HUES48 (cell line): ENCODE results near the gene CYP2B6.
"Not testable (repeated sequence)": the region's sequence is repeated elsewhere in the genome, so short reads cannot be mapped to it uniquely, and the experiment has no call there.

Experiments
- H3K27ac ChIP-seq: one replicate; pipeline ENCODE4 v1.7.0; 2013; ENCODE audit warnings: low read depth, low read length, inconsistent platforms
- H3K27me3 ChIP-seq: 2 replicates; pipeline ENCODE4 v1.6.1; 2013; ENCODE audit warnings: mild to moderate bottlenecking, low read length; ENCODE audit not compliant: control insufficient read depth, insufficient read depth
- H3K36me3 ChIP-seq: 2 replicates; pipeline ENCODE4 v1.6.1; 2013; ENCODE audit warnings: low read length; ENCODE audit not compliant: control insufficient read depth, insufficient read depth
- H3K4me1 ChIP-seq: 2 replicates; pipeline ENCODE4 v1.6.1; 2013; ENCODE audit warnings: mild to moderate bottlenecking, low read length; ENCODE audit not compliant: control insufficient read depth, insufficient read depth
- H3K4me3 ChIP-seq: 2 replicates; pipeline ENCODE4 v1.5.1; 2013; ENCODE audit warnings: mild to moderate bottlenecking, low read depth, low read length
- H3K9ac ChIP-seq: 2 replicates; pipeline ENCODE4 v1.6.1; 2013; ENCODE audit warnings: mild to moderate bottlenecking, low read depth, low read length, moderate library complexity
- H3K9me3 ChIP-seq: 2 replicates; pipeline ENCODE4 v1.6.1; 2013; ENCODE audit warnings: low read length; ENCODE audit not compliant: control insufficient read depth, insufficient read depth

CYP2B6 gene

DNA sequence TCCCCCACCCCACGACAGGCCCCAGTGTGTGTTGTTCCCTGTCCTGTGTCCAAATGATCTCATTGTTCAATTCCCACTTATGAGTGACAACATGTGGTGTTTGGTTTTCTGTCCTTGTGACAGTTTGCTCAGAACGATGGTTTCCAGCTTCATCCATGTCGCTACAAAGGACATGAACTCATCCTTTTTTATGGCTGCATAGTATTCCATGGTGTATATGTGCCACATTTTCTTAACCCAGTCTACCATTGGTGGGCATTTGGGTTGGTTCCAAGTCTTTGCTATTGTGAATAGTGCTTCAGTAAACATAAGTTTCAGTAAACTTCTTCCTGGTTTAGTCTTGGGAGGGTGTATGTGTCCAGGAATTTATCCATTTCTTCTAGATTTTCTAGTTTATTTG, 26.7 kb upstream of the CYP2B6 start:
- not testable (repeated sequence) for H3K4me1 ChIP-seq, H3K4me3 ChIP-seq, H3K27ac ChIP-seq, H3K27me3 ChIP-seq, H3K36me3 ChIP-seq, H3K9me3 ChIP-seq, H3K9ac ChIP-seq

DNA sequence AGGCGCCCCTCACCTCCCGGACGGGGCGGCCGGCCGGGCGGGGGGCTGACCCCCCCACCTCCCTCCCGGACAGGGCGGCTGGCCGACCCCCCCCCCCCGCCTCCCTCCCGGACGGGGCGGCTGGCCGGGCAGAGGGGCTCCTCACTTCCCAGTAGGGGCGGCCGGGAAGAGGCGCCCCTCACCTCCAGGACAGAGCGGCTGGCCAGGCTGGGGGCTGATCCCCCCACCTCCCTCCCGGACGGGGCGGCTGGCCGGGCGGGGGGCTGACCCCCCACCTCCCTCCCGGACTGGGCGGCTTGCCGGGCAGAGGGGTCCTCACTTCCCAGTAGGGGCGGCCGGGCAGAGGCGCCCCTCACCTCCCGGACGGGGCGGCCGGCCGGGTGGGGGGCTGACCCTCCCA, 25.7 kb upstream of the CYP2B6 start:
- not testable (repeated sequence) for H3K9ac ChIP-seq, H3K36me3 ChIP-seq, H3K27me3 ChIP-seq, H3K27ac ChIP-seq, H3K4me1 ChIP-seq, H3K4me3 ChIP-seq, H3K9me3 ChIP-seq

DNA sequence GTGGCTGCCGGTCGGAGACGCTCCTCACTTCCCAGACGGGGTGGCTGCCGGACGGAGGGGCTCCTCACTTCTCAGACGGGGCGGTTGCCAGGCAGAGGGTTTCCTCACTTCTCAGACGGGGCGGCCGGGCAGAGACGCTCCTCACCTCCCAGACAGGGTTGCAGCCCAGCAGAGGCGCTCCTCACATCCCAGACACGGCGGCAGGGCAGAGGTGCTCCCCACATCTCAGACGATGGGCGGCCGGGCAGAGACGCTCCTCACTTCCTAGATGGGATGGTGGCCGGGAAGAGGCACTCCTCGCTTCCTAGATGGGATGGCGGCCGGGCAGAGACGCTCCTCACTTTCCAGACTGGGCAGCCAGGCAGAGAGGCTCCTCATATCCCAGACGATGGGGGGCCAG, 24.5 kb upstream of the CYP2B6 start:
- H3K4me1 ChIP-seq, H3K4me3 ChIP-seq, H3K9me3 ChIP-seq, H3K27me3 ChIP-seq, H3K27ac ChIP-seq, H3K36me3 ChIP-seq, H3K9ac ChIP-seq: not testable (repeated sequence)

DNA sequence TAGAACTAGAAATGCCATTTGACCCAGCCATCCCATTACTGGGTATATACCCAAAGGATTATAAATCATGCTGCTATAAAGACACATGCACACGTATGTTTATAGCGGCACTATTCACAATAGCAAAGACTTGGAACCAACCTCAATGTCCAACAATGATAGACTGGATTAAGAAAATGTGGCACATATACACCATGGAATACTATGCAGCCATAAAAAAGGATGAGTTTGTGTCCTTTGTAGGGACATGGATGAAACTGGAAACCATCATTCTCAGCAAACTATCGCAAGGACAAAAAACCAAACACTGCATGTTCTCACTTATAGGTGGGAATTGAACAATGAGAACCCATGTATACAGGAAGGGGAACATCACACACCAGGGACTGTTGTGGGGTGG, 23.0 kb upstream of the CYP2B6 start:
- not testable (repeated sequence) for H3K36me3 ChIP-seq, H3K27me3 ChIP-seq, H3K9me3 ChIP-seq, H3K27ac ChIP-seq, H3K4me3 ChIP-seq, H3K4me1 ChIP-seq, H3K9ac ChIP-seq

DNA sequence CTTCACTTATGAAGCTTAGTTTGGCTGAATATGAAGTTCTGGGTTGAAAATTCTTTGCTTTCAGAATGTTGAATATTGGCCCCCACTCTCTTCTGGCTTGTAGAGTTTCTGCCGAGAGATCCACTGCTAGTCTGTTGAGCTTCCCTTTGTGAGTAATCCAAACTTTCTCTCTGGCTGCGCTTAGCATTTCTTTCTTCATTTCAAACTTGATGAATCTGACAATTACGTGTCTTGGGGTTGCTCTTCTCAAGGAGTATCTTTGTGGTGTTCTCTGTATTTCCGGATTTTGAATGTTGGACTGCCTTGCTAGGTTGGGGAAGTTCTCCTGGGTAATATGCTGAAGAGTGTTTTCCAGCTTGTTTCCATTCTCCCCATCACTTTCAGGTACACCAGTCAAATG, 21.4 kb upstream of the CYP2B6 start:
- H3K27me3 ChIP-seq, H3K9me3 ChIP-seq, H3K4me1 ChIP-seq, H3K36me3 ChIP-seq, H3K4me3 ChIP-seq, H3K9ac ChIP-seq, H3K27ac ChIP-seq: not testable (repeated sequence)

DNA sequence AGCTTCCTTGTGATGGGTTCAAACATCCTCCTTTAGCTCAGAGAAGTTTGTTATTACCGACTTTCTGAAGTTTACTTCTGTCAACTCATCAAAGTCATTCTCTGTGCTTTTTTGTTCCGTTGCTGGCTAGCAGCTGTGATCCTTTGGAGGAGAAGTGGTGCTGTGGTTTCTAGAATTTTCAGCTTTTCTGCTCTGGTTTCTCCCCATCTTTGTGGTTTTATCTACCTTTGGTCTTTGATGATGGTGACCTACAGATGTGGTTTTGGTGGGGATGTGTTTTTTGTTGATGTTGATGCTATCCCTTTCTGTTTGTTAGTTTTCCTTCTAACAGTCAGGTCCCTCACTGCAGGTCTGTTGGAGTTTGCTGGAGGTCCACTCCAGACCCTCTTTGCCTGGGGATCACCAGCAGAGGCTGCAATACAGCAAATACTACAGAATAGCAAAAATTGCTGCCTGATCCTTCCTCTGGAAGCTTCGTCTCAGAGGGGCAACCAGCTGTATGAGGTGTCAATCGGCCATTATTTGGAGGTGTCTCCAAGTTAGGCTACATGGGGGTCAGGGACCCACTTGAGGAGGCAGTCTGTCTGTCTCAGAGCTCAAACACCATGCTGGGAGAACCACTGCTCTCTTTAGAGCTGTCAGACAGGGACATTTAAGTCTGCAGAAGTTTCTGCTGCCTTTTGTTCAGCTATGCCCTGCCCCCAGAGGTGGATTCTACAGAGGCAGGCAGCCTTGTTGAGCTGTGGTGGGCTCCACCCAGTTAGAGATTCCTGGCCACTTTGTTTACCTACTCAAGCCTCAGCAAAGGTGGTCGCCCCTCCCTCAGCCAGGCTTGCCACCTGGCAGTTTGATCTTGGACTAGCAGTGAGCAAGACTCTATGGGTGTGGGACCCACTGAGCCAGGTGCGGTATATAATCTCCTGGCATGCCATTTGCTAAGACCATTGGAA, 20.4 kb upstream of the CYP2B6 start:
- H3K27me3 ChIP-seq, H3K4me1 ChIP-seq, H3K9ac ChIP-seq, H3K36me3 ChIP-seq, H3K4me3 ChIP-seq, H3K27ac ChIP-seq, H3K9me3 ChIP-seq: not testable (repeated sequence)

DNA sequence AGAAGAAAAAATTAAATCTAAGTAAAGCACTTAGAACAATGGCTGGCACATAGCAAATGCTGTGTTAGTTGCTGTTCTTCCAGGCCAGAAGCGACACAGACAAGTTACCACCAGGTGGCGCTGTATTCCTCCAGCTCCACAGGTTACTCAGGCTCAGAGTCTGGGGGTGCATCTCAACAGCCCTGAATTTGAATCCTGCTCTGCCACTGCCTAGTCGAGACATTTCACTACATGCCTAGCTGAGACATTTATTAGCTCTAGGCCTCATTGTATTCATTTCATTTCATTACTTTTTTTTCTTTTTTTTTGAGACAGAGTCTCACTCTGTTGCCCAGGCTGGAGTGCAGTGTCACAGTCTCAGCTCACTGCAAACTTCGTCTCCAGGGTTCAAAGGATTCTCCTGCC, 16.4 kb upstream of the CYP2B6 start:
- H3K9ac ChIP-seq: no peak overlapping the region
- no peak overlapping the region for H3K4me3 ChIP-seq
- peaks cover 4% of the 10 kb centered on the region; the same call in 1 of the 2 replicates for H3K9me3 ChIP-seq
- H3K4me1 ChIP-seq: no peaks in the 10 kb centered on the region
- H3K27me3 ChIP-seq: no peaks in the 10 kb centered on the region
- H3K36me3 ChIP-seq: no peaks in the 10 kb centered on the region
- H3K27ac ChIP-seq: no peak overlapping the region

DNA sequence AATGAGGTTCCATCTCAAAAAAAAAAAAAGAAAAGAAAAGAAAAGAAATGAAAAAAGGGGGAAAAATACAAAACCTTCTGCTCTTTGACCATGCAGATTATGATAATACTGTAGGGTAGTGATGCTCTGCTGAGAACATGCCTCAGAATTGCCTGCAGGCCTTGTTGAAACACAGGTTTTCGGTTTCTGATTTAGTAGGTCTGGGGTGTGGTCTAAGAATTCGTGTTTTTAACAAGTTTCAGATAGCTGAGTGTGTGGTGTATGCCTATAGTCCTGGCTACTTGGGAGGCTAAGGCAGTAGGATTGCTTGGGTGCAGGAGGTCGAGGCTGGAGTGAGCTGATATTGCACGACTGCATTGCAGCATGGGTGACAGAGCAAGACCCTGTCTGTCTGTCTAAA, 14.9 kb upstream of the CYP2B6 start:
- H3K27me3 ChIP-seq: no peaks in the 10 kb centered on the region
- no peak overlapping the region for H3K27ac ChIP-seq
- H3K9ac ChIP-seq: no peak overlapping the region
- no peaks in the 10 kb centered on the region for H3K36me3 ChIP-seq
- H3K4me1 ChIP-seq: peaks cover 10% of the 10 kb centered on the region
- peaks cover 4% of the 10 kb centered on the region; the same call in 1 of the 2 replicates for H3K9me3 ChIP-seq
- H3K4me3 ChIP-seq: no peak overlapping the region

DNA sequence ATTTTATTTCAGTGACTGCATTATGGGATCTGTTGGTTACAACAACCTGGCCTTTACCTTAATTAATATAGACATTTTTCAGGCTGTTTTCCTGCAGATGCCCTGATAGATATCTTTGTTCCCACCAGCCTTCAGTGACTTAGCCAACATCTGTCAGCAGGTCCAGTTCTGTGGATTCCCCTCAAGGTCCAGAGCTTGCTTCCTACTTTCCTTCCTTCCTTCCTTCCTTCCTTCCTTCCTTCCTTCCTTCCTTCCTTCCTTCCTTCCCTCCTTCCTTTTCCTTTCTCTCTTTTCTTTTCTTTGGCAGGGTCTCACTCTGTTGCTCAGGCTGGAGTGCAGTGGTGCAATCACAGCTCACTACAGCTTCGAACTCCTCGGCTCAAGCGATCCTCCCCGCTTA, 14.4 kb upstream of the CYP2B6 start:
- H3K27ac ChIP-seq: no peak overlapping the region
- H3K36me3 ChIP-seq: no peaks in the 10 kb centered on the region
- H3K9ac ChIP-seq: no peak overlapping the region
- H3K4me3 ChIP-seq: no peak overlapping the region
- peaks cover 16% of the 10 kb centered on the region for H3K4me1 ChIP-seq
- H3K27me3 ChIP-seq: no peaks in the 10 kb centered on the region
- H3K9me3 ChIP-seq: peaks cover under 1% of the 10 kb centered on the region; the same call in 1 of the 2 replicates

DNA sequence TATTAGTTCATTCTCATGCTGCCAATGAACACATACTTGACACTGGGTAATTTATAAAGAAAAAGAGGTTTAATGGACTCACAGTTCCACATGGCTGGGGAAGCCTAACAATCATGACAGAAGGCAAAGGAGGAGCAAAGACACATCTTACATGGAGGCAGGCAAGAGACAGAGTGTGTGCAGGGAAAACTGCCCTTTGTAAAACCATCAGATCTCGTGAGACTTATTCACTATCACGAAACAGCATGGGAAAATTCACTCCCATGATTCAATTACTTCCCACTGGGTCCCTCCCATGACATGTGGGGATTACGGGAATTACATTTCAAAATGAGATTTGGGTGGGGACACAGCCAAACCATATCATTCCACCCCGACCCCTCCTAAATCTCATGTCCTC, 11.3 kb upstream of the CYP2B6 start:
- H3K27me3 ChIP-seq, H3K27ac ChIP-seq, H3K4me3 ChIP-seq, H3K9ac ChIP-seq, H3K36me3 ChIP-seq, H3K9me3 ChIP-seq: not testable (repeated sequence)
- H3K4me1 ChIP-seq: peaks cover 38% of the 10 kb centered on the region

DNA sequence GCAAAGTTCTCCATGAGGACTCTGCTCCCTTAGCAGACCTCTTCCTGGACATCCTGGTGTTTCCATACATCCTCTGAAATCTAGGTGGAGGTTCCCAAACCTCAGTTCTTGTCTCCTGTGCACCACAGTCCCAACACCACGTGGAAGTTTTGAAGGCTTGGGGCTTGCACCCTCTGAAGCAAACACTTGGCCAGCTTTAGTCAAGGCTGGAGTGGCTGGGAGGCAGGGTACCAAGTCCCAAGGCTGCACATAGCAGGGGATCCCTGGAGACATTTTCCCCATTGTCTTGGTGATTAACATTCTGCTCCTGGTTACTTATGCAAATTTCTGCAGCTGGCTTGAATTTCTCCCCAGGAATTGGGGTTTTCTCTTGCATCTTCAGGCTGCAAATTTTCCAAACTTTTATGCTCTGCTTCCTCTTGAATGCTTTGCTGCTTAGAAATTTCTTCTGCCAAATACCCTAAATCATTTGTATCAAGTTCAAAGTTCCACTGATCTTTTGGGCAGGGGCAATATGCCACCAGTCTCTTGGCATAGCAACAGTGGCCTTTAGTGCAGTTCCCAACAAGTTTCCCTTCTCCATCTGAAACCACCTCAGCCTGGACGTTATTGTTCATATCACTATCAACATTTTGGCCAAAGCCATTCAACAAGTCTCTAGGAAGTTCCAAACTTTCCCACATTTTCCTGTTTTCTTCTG, 10.2 kb upstream of the CYP2B6 start:
- Histone ChIP-seq H3K27ac (peak overlapping the region; percentile 90), H3K9ac (peak overlapping the region; percentile 54), H3K4me3 (peak overlapping the region; percentile 18; the same call in 1 of the 2 replicates), H3K4me1 (peaks cover 38% of the 10 kb centered on the region)
- not testable (repeated sequence) for H3K36me3 ChIP-seq, H3K27me3 ChIP-seq, H3K9me3 ChIP-seq
